WERI-Rb-1 (cell line): ENCODE data around the gene FAIM.

Experiments
- DNase-seq: peaks from one replicate; pipeline ENCODE4 v3.0.0-alpha.2; 2020
- H3K27ac ChIP-seq: fragments of 250-450 bp; sonication (Bioruptor Pico); 2 replicates; pipeline ENCODE4 v1.5.1; 2020; ENCODE audit warnings: mild to moderate bottlenecking, moderate library complexity
- H3K27me3 ChIP-seq: fragments of 250-450 bp; sonication (Bioruptor Pico); 2 replicates; pipeline ENCODE4 v1.5.1; 2021; ENCODE audit warnings: mild to moderate bottlenecking, low read depth, moderate library complexity; ENCODE audit not compliant: insufficient read depth, severe bottlenecking
- H3K36me3 ChIP-seq: fragments of 250-450 bp; sonication (Bioruptor Pico); 2 replicates; pipeline ENCODE4 v1.5.1; 2020; ENCODE audit warnings: mild to moderate bottlenecking, moderate library complexity
- H3K4me3 ChIP-seq: 2 replicates; pipeline ENCODE4 v1.5.1; 2011; ENCODE audit warnings: low read depth, mild to moderate bottlenecking, control low read depth, low read length
- H3K9me3 ChIP-seq: fragments of 250-450 bp; sonication (Bioruptor Pico); 2 replicates; pipeline ENCODE4 v1.5.1; 2021; ENCODE audit warnings: mild to moderate bottlenecking, moderate library complexity; ENCODE audit not compliant: severe bottlenecking
- TF ChIP-seq, protein P1 (sequence below): IDR thresholded peaks from 2 replicates; pipeline ENCODE4 v1.5.1; 2011; ENCODE audit warnings: low read depth, mild to moderate bottlenecking, control low read depth, inconsistent platforms, low read length

The FAIM gene

DNA sequence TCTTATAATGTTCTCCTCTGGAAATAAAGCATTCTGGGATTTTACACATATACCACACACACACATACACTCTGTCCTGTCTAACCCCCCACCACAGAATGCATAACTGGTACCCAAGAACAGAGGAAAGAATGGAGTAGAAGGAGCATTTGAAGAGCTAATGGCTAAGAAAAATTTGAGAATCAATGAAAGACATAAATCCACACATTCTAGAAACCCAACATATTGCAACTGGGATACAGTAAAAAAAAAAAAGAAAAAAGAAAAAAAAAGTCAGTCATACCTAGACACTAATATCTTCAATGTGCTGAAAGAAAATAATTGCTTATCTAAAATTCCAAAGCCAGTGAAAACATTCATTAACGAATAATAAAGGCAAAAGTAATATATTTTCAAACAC is 35.4 kb upstream of the FAIM start:
- no peaks in the 10 kb centered on the region; the same call in 1 of the 2 replicates for H3K36me3 ChIP-seq
- TF ChIP-seq, protein P1, sequence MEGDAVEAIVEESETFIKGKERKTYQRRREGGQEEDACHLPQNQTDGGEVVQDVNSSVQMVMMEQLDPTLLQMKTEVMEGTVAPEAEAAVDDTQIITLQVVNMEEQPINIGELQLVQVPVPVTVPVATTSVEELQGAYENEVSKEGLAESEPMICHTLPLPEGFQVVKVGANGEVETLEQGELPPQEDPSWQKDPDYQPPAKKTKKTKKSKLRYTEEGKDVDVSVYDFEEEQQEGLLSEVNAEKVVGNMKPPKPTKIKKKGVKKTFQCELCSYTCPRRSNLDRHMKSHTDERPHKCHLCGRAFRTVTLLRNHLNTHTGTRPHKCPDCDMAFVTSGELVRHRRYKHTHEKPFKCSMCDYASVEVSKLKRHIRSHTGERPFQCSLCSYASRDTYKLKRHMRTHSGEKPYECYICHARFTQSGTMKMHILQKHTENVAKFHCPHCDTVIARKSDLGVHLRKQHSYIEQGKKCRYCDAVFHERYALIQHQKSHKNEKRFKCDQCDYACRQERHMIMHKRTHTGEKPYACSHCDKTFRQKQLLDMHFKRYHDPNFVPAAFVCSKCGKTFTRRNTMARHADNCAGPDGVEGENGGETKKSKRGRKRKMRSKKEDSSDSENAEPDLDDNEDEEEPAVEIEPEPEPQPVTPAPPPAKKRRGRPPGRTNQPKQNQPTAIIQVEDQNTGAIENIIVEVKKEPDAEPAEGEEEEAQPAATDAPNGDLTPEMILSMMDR, result no peak
- no peak overlapping the region for H3K4me3 ChIP-seq
- H3K27me3 ChIP-seq, result no peaks in the 10 kb centered on the region
- H3K9me3 ChIP-seq, result no peaks in the 10 kb centered on the region
- no peak overlapping the region for H3K27ac ChIP-seq
- no peak for DNase-seq

DNA sequence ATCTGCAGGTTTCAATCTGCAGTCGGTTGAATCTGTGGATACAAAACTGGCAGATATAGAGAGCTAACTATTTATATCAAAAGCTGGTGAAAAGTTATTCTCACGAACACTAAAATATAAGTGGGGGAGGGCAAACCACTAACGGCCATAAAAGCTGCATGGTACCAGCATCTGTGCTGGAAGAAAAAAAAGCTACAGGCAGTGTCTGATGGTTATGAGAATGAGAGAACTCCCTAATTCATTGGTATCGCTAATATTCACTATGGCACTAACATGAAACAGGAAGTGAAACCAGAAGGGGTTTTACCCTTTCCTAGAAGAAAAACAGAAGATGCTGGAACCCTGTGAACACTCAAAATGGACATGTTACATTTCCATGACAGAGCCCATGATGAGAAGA is 30.4 kb upstream of the FAIM start:
- Histone ChIP-seq H3K36me3 (no peaks in the 10 kb centered on the region), H3K9me3 (no peaks in the 10 kb centered on the region), H3K27me3 (no peaks in the 10 kb centered on the region), H3K27ac (no peak overlapping the region), H3K4me3 (no peak overlapping the region)
- no peak for DNase-seq
- TF ChIP-seq, protein P1, result no peak

DNA sequence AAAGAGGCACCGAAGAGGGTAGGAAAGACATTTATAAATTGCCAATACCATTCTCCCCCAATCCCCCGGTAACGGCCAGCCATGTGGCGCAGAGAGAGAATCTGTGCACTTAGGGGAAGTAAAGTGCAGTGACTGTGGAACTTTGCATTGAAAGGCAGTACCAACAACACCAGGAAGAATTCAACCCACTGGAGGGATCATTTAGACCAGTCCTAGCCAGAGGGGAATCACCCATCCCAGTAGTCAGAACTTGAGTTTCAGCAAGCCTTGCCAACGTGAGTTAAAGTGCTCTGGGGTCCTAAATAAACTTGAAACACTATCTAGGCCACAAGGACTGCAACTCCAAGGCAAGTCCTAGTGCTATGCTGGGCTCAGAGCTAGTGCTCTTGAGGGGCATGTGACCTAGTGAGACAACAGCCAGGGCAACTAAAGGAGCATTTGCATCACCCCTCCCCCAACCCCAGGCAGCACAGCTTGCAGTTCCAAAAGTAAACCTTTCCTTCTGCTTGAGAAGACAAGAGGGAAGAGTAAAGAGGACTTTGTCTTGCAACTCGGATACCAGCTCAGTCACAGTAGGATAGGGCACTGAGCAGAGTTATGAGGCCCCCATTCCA is 29.5 kb upstream of the FAIM start:
- Histone ChIP-seq H3K9me3 (no peaks in the 10 kb centered on the region), H3K27me3 (no peaks in the 10 kb centered on the region), H3K4me3 (no peak overlapping the region), H3K36me3 (no peaks in the 10 kb centered on the region), H3K27ac (no peak overlapping the region)
- DNase-seq, result no peak
- TF ChIP-seq, protein P1, result no peak

DNA sequence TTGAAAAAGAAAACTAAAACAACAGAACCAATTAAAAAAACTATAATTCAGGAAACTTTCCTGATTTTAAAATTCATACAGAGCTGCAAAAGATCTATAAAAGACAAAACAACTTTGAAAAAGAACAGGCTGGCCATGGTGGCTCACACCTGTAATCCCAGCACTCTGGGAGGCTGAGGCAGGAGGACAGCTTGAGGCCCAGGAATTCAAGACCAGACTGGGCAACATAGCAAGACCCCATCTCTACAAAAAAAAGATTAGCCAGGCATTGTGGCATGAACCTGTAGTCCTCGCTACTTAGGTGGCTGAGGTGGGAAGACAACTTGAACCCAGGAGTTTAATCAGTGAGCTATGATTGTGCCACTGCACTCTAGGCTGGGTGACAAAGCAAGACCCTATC is 21.2 kb upstream of the FAIM start:
- TF ChIP-seq, protein P1, result no peak
- H3K4me3 ChIP-seq, result no peak overlapping the region
- no peaks in the 10 kb centered on the region for H3K27me3 ChIP-seq
- no peak for DNase-seq
- no peaks in the 10 kb centered on the region for H3K9me3 ChIP-seq
- H3K27ac ChIP-seq, result no peak overlapping the region
- H3K36me3 ChIP-seq, result no peaks in the 10 kb centered on the region

DNA sequence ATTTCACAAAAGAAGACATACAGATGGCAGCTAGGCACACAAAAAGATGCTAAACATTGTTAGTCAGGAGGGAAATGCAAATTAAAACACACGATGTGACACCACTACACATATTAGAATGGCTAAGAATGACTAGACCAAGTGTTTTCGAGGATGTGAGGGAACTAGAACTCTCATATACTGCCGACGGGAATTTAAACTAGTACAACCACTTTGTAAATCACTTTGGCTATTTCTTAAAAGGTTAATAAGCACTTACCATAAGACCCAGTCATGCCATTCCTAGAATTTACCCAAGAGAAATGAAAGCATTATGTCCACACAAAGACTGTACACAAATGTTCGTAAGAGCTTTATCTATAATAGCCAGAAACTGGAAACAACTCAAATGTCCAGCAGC is 20.1 kb upstream of the FAIM start:
- H3K36me3 ChIP-seq, result no peaks in the 10 kb centered on the region
- H3K4me3 ChIP-seq, result no peak overlapping the region
- TF ChIP-seq, protein P1, result no peak

DNA sequence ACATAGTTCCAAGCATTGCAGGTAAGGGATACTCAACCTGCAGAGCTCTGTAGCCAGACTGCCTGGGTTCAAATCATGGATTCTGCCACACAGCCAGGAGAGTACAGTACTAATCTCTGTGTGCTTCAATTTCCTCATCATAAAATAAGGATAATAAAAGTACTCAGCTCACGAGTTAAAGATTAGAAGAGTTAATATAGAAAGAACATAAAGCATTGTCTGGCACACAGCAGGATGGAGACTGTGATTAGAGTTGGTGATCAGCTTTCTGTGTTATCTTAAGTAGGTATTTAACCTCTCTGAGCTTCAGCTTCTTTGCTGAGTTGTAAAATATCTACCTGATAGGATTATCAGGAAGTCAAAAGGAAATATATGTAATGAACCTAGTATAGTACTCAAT is 17.2 kb upstream of the FAIM start:
- no peak overlapping the region for H3K4me3 ChIP-seq
- no peaks in the 10 kb centered on the region for H3K36me3 ChIP-seq
- H3K27me3 ChIP-seq, result no peaks in the 10 kb centered on the region
- H3K27ac ChIP-seq, result no peak overlapping the region
- H3K9me3 ChIP-seq, result no peaks in the 10 kb centered on the region
- TF ChIP-seq, protein P1, result no peak
- DNase-seq, result no peak

More for the DNA sequence above, 20.1 kb upstream of the FAIM start:
- H3K27ac ChIP-seq, result no peak overlapping the region
- no peaks in the 10 kb centered on the region for H3K27me3 ChIP-seq
- H3K9me3 ChIP-seq, result no peaks in the 10 kb centered on the region
- no peak for DNase-seq
